Left cardiac atrium (tissue), 4 donors: ENCODE data around the gene ATP11A. TPM values are rescaled to one million over a fixed set of nuclear protein-coding genes. Genes with fewer than 3 reads are reported as not detected.

Experiments used
- ATAC-seq, 2 donors: fragments of 200-7000 bp; cut with Tn5 transposase; one replicate each; pipeline ENCODE4 v1.9.1; 2020; ENCODE audit warnings: mild to moderate bottlenecking in 2 of 2, moderate library complexity in 2 of 2
- DNase-seq: peaks from one replicate; pipeline ENCODE4 v3.0.0-alpha.2; 2020
- intact Hi-C, 2 donors: fragments of 100-400 bp; cut with DNase I; formaldehyde crosslinking; loops; one replicate each; pipeline versions ENCODE4 v1.14.1 to v1.15.1; 2022 to 2023
- total RNA-seq, 2 donors: library from RNA; stranded (reverse); fragmentation: NEBNext Ultra II Directional; extraction: Animal tissue kit (Norgen Biotek cat#: 25700); gene quantifications; one replicate each; pipeline ENCODE4 v1.2.1, GENCODE V29; 2021
- donor health status: DM: no; HTN: yes; CAD: no.
- donor health status: DM: no; HTN: yes; CAD: no; lungs with severe emphysema.
- donor health status: DM: yes; HTN: yes; CAD: no.
- donor health status: Dilated cardiomyopathy.

Gene ATP11A
- total RNA-seq, 2 donors from 2014 or later: 58.5 to 69.9 TPM

- DNase-seq: no peak
- no peak for ATAC-seq
- intact Hi-C loops: no loop called here
Measured at GRCh38 chr13:112910016-112910415, 220.2 kb downstream of the ATP11A start.

- intact Hi-C loops: no loop called here
- DNase-seq (no peak), ATAC-seq (no peak)
Measured at GRCh38 chr13:112910616-112911280, 220.9 kb downstream of the ATP11A start.

GRCh38 chr13:112911285-112911701 is 221.5 kb downstream of the ATP11A start:
- intact Hi-C loops: no loop called here

GRCh38 chr13:112911883-112912282 is 222.0 kb downstream of the ATP11A start:
- DNase-seq (no peak), ATAC-seq (no peak)
- intact Hi-C loops: no loop called here

More at GRCh38 chr13:112911285-112911701, 221.5 kb downstream of the ATP11A start:
- no peak for DNase-seq
- ATAC-seq: no peak

- ATAC-seq (no peak), DNase-seq (no peak)
- intact Hi-C loops: no loop called here
Measured at GRCh38 chr13:112912726-112913440, 223.0 kb downstream of the ATP11A start.

- ATAC-seq (no peak), DNase-seq (no peak)
- intact Hi-C loops: no loop called here
Measured at GRCh38 chr13:112916296-112916695, 226.5 kb downstream of the ATP11A start.

GRCh38 chr13:112917056-112917664 is 227.3 kb downstream of the ATP11A start:
- intact Hi-C loops: no loop called here
- ATAC-seq (no peak), DNase-seq (no peak)

GRCh38 chr13:112917737-112918136 is 227.9 kb downstream of the ATP11A start:
- no peak for DNase-seq
- intact Hi-C loops: no loop called here
- no peak for ATAC-seq

GRCh38 chr13:112918266-112918665 is 228.4 kb downstream of the ATP11A start:
- ATAC-seq (no peak), DNase-seq (no peak)
- intact Hi-C loops: no loop called here

- intact Hi-C loops: no loop called here
- DNase-seq (no peak), ATAC-seq (no peak)
Measured at GRCh38 chr13:112918746-112919145, 228.9 kb downstream of the ATP11A start.

GRCh38 chr13:112923962-112924361 is 234.1 kb downstream of the ATP11A start:
- DNase-seq: no peak
- intact Hi-C loops: no loop called here
- ATAC-seq: no peak

- intact Hi-C loops: no loop called here
- ATAC-seq (no peak), DNase-seq (no peak)
Measured at GRCh38 chr13:112924365-112924764, 234.5 kb downstream of the ATP11A start.

GRCh38 chr13:112926003-112926402 is 236.2 kb downstream of the ATP11A start:
- ATAC-seq: no peak
- no peak for DNase-seq

GRCh38 chr13:112926993-112927392 is 237.2 kb downstream of the ATP11A start:
- ATAC-seq: no peak
- intact Hi-C loops: no loop called here
- no peak for DNase-seq

More at GRCh38 chr13:112926003-112926402, 236.2 kb downstream of the ATP11A start:
- intact Hi-C loops: no loop called here

GRCh38 chr13:112928020-112928971 is 238.5 kb downstream of the ATP11A start:
- intact Hi-C loops: no loop called here
- DNase-seq (no peak), ATAC-seq (no peak)

GRCh38 chr13:112928972-112929782 is 239.3 kb downstream of the ATP11A start:
- ATAC-seq (peak; percentile 17 to 31), DNase-seq (no peak)
- intact Hi-C loops: no loop called here

- DNase-seq (no peak), ATAC-seq (no peak)
- intact Hi-C loops: no loop called here
Measured at GRCh38 chr13:112929783-112930055, 239.9 kb downstream of the ATP11A start.

- DNase-seq (no peak), ATAC-seq (no peak)
- intact Hi-C loops: no loop called here
Measured at GRCh38 chr13:112930192-112930591, 240.4 kb downstream of the ATP11A start.
